ENCODE data around the gene RPS6KA5.
A peak's percentile ranks its signal among the peaks of the same experiment; 100 is the strongest.

The RPS6KA5 gene

GRCh38 chr14:90814806-90815571, 245.5 kb downstream of the RPS6KA5 start:
- no peak for TF ChIP-seq CTCF (IDR thresholded peaks at IDR 0.05; ENCODE audit: low read depth, low read length)
- H3K4me3 ChIP-seq (ENCODE audit: low read depth, low read length): peak overlapping the region; percentile 82

- TF ChIP-seq CTCF (IDR thresholded peaks at IDR 0.05; ENCODE audit: low read depth, low read length): no peak
- no peak overlapping the region for H3K4me3 ChIP-seq (ENCODE audit: low read depth, low read length)
Measured at GRCh38 chr14:90813442-90813841, 247.0 kb downstream of the RPS6KA5 start.

GRCh38 chr14:90812109-90812508, 248.3 kb downstream of the RPS6KA5 start:
- no peak overlapping the region for H3K4me3 ChIP-seq (ENCODE audit: low read depth, low read length)
- no peak for TF ChIP-seq CTCF (IDR thresholded peaks at IDR 0.05; ENCODE audit: low read depth, low read length)

GRCh38 chr14:90811641-90812040, 248.8 kb downstream of the RPS6KA5 start:
- no peak for TF ChIP-seq CTCF (IDR thresholded peaks at IDR 0.05; ENCODE audit: low read depth, low read length)
- H3K4me3 ChIP-seq (ENCODE audit: low read depth, low read length): no peak overlapping the region

GRCh38 chr14:90810806-90811205, 249.6 kb downstream of the RPS6KA5 start:
- no peak for TF ChIP-seq CTCF (IDR thresholded peaks at IDR 0.05; ENCODE audit: low read depth, low read length)
- H3K4me3 ChIP-seq (ENCODE audit: low read depth, low read length): no peak overlapping the region

GRCh38 chr14:90809530-90810312, 250.7 kb downstream of the RPS6KA5 start:
- no peak overlapping the region for H3K4me3 ChIP-seq (ENCODE audit: low read depth, low read length)
- no peak for TF ChIP-seq CTCF (IDR thresholded peaks at IDR 0.05; ENCODE audit: low read depth, low read length)

Data from WI38 (cell line).